GM18909 (cell line): ENCODE results near the gene RPTOR.

Experiments
- ATAC-seq: cut with Tn5 transposase; IDR thresholded peaks from one replicate; pipeline ENCODE4 v1.9.1; 2021; ENCODE audit warnings: mild to moderate bottlenecking; ENCODE audit not compliant: unreplicated experiment, poor library complexity

RPTOR gene

DNA sequence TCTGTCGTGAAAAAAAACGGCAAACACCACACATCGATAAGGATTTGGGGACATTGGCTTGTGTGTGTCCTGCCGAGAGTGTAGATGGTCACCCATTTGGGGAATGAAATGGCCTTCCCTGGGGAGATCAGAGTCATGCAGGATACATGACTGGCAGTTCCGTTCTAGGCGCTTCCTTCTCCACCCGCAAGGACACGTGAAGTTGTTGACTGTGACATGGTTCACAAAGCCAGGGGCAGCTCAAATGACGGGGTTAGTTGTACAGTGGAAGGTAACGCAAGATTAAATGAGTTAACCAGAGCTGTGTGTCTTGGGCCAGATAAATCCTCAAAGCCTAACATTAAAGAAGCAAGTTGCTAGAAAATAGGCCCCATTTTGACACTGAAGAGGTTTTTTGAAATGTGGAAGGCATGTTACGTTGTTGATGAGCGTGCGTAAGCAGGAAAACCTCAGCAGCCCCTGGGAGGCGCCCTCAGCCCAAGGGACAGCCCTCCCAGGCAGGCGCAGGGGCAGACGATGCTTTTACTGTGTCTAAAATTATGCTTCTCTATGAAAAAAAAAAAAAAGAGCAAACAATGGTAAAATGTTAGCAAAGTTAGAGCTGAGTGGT, 411.1 kb downstream of the RPTOR start:
- no peak for ATAC-seq

DNA sequence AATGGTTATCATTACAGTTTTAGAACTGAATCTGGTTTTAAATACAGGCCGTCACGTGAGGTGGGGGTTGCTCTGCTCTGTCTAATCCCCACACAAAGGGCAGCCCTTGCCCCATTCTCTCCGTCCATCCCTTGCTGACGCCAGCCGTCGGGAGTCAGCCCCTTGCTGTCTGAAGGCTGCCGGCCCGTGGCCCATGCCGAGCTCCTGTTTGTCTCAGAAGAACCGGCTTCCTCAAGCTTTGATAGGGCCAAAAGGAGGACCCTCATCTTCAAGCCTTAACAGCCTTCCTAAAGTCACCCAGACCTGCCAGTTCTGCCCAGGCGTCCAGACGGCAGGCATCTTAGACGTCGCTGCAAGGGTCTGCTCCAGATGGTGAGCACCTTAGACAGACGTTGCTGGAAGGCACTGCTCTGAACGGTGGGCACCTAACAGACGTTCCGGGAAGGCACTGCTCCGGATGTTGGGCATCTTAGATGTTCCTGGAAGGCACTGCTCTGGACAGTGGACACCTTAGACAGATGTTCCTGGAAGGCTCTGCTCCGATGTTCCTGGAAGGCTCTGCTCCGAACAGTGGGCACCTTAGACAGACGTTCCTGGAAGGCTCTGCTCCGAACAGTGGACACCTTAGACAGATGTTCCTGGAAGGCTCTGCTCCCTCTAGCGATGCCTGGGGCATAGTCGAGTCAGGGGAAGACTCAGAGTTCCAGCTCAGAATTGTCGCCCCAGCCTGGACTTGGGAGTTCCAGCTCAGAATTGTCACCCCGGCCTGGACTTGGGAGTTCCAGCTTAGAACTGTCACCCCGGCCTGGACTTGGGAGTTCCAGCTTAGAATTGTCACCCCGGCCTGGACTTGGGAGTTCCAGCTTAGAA, 411.9 kb downstream of the RPTOR start:
- ATAC-seq, result no peak

DNA sequence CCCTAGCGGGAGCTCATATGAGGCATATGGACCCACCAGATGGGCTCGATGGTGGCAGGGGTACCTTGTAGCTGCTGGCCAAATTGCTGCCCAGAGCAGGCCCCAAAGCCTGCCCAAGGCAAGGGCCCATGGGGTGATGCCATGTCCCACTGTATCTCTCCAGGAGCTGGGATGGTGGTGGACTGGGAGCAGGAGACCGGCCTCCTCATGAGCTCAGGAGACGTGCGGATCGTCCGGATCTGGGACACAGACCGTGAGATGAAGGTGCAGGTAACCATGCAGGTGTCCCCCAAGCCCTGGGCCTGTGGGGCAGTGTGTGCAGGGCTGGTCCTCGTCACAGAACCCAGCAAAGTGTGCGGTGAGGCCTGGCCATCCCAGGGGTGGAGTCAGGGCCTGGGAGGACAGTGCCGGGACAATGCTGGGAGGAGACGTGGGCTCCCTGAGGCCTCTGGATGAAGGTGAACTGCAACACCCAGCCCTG, 412.9 kb downstream of the RPTOR start:
- no peak for ATAC-seq

DNA sequence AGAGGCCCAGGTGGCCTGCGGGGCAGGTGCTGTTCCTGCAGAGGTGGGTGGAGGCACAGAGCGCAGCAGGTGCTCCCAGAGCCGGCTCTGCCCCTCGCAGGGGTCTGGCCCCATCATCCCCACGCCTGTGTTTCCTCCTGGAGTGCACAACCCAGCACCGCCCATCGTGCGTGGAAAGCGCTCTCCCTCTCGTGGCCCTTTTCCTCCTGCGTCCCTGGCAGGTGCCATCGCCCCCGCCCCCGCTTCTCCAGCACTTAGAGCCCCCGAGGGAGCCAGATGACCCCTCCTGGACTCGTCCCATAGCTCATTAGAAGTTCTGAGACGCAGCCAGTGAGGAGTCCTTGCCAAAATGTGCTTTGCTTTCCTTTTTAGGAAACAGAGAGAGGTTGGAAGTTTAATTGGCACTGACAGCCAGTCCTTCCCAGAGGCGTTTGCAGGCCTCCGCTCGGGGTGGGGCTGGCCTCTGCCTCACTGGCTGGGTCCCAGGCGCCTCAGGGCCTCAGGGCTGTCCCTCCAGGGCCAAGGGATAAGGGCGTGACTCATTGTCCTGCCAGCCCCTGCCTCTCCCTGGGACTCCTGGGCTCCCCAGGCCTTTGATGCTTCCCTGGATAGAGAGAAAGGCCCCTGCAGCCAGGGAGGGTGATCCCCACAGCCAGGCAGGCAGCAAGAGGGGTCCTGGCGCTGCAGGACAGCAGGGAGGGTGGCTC, 414.8 kb downstream of the RPTOR start:
- no peak for ATAC-seq

DNA sequence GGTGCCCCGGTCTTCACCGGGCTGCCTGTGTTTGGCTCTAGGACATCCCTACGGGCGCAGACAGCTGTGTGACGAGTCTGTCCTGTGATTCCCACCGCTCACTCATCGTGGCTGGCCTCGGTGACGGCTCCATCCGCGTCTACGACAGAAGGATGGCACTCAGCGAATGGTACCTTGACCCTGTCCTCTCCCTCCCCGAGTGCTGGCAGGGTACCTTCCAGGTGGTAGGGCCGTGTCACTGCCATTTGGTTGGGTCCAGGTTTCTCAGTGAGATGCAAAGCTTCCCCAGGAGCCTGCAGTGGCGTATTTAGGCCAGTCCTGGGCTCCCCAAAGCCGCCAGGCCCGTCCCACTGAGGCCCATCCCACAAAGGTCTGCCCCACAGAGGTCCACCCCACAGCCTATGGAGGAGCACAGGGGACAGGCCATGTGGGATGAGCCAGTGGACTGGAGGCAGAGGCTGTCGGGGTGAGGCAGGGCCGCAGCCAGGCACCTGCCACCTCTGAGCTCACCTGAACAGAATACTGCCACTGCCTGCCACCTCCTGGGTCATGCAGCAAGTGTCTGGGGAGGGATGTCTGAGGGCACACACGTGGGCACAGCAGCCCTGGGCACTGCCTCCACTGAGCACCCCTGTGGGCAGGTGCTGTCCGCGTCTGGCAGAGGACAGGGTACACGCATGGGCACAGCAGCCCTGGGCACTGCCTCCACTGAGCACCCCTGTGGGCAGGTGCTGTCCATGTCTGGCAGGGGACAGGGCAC, 415.6 kb downstream of the RPTOR start:
- ATAC-seq, result no peak

DNA sequence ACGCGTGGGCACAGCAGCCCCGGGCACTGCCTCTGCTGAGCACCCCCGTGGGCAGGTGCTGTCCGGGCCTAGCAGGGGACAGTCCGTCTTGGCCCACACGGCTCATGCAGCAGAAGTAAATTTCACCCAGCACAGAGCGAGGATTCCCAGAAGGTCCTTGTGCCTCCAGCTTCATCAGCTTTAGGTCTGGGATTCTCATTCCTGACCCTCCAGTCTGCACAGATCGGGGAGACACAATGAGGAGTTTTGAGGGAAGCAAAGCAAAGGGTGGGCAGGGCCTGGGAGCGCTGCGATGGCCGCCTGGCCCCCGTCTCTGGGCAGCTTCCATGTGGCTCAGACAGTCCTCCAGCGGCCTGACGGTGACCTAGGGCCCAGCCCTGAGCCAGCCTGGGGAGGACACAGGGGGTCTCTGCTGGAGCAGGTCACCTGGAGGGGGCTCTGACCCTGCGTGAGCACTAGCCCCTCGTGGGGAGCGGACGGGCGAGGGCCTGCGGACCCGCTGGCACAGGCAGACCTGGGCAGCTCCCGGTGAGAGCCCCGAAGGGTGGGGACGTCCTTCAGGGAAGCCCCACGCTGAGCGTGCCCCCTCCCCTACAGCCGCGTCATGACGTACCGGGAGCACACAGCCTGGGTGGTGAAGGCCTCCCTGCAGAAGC, 416.3 kb downstream of the RPTOR start:
- ATAC-seq, result no peak

DNA sequence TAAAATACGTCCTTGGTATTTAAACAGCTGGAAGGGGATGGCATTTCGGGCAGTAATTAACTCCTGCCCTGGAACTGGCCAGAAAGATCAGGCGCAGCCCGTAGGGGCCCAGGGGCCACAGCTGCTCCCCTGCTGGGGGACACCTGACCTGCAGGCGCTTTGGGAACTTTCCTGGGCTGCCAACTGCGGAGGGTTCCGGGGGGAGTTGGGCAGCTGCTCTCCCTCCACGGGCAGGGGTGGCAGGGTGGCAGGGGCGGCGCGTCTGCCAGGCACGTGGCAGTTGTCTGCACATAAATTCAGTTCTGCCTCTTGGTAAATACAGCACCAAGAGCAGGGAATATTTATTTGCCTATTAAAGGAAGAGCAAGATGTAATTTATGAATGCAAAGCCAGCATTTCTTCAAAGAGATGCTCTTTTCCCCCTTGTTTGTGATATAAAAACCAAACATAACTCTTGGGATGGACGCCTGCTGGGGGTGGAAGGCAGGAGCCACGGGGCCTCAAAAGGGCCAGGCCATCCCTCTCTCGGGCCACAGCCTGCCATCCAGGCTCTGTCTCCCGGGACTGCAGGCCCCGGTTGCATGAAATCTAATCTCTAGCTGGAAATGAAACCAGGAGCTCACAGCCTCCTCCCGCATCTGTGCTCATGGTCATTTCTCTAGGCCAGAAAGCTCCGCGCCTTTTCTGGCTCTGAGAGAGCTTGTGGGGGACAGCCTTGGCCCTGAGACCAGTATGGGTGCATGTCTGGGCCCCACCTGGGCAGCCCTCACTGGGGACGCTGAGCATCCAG, 417.1 kb downstream of the RPTOR start:
- ATAC-seq, result no peak

DNA sequence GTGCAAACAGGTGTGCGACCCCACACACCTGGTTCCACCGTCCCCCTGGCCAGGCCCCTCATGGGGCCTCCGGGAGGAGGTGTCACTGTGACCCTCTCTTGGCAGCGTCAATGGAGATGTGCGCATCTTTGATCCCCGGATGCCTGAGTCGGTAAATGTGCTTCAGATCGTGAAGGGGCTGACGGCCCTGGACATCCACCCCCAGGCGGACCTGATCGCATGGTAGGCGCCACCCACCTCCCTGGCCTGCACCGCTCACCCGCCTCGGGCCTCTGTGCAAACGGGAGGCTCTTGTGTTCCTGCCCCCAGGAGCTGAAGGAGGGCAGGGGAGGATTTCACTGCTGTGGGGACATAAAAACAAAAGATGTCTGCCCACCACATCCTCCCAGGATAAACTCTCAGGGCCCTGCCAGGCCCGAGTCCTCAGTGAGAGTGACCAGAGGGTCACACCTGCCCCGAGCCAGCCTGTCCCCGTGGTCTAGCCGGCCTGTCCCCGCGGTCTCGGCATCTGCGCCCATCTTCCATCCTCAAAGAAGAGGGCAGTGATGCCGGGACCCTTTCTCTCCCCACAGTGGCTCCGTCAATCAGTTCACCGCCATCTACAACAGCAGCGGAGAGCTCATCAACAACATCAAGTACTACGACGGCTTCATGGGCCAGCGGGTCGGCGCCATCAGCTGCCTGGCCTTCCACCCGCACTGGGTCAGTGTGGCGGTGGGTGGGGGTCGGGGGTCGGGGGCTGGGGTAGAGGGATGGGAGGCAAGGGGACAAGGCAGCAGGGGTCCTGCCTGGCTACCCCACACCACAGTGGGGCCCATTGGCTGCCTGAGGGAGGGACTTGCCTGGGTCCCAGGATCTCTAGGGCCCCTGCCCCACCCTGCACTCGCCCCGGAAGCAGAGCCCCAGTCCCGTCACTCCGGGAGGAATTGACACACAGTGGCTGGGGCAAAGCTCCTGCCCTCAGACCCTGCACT, 418.0 kb downstream of the RPTOR start:
- no peak for ATAC-seq

DNA sequence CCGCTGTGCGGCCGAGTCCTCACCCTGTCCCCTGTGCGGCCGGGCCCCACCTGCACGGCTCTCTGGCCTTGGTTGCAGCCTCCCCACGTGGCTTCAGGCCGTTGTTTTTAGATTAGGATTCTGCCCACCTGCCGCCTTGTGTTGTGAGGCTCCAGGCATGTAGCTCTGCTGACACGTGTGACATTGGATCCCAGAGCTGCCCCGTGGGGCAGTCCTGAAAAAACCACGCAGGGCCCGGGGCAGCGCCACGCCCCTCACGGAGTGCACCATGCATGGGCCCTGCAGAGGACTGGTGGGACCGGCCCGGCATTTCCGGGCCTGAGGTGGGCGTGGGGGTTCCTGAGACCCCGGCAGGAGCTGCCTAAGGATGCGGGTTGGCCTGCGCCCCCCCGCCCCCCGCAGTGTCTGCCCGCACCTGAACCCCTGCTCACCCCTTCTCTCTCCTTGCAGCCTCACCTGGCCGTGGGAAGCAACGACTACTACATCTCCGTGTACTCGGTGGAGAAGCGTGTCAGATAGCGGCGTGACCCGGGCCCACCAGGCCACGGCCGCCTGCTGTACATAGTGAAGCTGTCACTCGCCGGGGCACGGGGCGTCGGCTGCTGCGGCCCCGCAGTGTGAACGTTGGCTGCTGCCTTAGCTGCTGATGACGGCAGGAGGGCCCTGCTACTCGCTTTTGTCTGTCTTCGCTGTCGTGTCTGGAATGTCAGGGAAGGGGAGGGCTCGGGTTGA, 419.3 kb downstream of the RPTOR start:
- no peak for ATAC-seq

DNA sequence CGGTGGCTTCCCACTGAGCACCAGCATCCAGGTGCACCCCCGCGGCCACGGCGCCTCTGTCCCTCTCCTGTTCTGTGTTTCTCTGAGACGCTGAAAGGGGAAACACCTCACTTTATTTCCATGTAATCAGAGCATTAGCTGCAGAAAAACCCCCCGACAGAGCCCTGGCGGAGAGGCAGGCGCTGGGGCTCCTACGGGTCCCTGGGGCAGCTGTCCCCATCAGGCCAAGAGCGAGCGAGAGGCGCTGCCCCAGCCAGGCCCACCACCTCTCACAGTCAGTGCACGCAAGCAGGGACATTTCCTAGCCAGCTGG, 419.9 kb downstream of the RPTOR start:
- no peak for ATAC-seq

DNA sequence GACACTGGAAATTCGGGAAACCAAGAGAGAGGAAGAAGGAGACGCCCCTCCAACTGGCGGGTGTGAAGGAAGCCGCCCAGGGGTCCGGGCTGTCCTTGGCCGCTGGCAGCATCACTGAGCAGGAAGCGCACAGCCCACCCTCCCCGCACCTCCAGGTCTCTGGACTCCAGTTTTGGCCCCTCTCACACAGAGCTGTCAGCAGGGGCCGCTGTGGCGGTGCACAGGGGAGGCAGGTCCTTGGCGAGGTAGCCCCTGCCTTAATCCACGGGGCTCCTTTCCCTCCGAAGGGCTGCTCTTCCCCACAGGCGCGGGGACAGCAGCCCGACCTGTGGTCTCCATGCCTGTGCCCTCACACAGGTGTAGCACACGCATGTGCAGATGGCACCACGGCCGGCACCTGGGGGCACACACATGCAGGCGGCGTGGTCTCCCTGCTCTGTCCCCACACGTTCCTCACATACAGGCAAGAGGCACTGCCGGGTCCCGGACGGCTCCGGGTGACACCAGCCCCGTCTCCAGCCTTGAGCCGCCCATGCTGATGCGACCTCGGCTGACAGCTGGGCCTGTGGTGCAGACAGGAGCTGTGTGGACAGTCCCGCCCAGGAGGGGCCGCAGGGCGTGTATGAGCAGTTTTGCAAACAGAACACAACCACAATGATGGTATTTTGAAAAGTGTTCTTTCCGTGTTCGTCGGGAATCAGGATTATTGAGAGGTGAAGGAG, 420.4 kb downstream of the RPTOR start:
- no peak for ATAC-seq

DNA sequence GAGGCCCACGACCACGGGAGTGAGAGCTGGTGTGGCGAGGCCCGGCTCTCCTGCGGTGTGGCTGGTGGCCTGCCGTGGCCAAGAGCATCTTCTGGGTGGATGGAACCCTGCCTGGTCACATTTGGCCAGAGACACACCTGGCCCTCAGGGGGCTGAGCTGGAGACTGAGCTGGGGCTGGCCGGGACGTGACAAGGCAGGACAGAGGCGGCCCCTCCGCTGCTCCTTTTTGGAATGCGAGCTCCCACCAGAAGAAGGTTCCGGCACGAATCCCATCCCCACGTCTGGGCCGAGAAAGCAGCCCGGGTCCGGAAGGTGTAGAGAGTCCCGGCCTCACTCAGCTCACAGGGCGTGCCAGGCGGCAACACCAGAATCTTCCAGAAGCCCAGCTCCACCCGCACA, 421.0 kb downstream of the RPTOR start:
- no peak for ATAC-seq

DNA sequence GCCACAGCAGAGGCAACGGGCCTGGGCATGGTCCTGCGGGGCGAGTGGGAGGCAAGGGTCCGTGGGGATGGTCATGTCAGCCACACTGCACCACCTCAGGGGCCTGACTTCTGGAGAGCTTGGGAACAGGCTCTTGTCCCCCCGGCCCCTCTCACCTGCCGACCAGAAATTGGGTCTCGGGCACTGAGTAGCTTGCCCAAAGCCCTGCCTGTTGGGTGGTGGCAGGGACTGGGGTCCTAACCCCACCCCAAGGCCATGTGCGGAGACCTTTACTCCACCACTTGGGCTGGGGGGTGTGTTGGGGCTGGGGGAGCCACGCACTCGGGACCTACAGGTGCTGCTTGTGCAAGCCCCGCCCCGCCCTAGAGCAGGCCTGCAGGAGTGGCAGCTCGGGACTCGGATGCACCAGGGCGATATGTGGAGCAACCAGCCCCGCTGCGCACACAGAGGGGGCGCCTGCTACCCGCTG, 422.8 kb downstream of the RPTOR start:
- no peak for ATAC-seq

DNA sequence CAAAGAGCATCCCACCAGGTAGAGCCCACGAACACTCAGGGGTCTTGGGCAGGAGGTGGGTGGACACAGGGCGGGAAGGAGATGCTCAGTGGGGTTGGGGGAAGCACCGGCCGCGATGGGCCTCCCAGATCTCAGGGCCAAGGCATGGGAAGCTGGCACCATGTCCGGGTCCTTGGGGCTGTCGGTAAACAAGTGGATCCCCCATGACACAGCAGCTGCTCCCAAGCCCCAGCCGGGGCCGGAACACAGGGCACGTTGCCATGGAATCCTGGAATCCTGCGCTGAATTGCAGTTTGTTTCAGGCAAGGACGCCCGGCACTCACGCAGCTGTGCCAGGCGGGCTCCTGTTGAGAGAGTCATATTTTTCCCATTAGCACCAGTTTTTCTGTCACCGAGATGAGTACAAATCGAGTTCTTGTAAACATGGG, 424.0 kb downstream of the RPTOR start:
- no peak for ATAC-seq

DNA sequence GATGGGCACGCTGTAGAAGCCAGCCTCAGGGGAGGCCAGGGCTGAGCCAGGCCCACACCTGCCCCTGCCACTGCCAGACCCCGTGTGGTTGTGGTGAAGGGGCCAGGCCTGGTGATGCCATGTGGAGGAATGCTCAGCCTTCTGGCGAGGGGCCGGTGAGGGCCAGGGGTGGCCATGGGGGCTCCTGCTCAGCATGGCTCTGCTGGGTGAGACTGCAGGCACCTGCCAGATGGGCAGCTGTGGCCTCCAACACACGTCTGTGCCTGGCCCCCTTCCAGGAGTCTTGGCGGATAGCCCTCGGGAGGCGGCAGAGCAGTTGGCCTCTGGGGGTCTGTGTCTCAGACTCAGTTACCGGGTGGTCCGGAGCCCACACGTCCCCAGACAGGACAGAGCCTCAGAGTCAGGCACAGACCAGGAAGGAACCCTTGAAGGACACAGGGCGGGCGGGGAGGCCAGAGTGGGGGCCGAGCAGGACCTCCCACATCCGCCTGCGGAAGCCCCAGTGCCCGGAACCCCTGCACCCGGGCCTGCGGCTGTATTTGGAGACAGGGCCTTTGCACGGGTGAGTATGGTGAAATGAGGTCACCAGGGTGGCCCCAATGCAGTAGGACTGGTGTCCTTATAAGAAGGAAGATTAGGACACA, 424.5 kb downstream of the RPTOR start:
- ATAC-seq, result no peak

DNA sequence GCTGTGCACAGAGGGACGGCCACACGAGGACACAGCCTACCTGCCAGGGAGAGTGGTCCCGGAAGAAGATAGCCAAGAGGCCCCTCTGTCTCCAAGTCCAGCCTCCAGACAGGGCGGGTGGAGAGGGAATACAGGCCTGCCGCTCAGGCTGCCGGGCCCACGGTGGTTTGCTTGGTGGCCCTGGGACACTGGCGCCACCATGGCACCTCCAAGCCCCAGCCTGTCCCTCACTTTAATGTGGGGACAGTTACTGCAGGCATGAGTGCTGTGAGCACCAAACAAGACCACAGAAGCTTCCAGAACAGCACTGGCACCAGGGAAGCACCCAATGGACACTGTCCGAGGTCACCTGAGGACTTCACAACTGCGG, 425.0 kb downstream of the RPTOR start:
- ATAC-seq, result no peak
